H1 (cell line): ENCODE measurements around the gene SV2C. TPM values are rescaled to one million over a fixed set of nuclear protein-coding genes. Genes with fewer than 3 reads are reported as not detected.

Source experiments
- CTCF ChIA-PET: fragments of 300-600 bp; sonication (Branson Sonifier 250); formaldehyde crosslinking; loops from one replicate; lab custom pipeline; 2021; ENCODE audit not compliant: partially characterized antibody; lab: Charles Lee
- POLR2A ChIA-PET: fragments of 300-600 bp; sonication (Branson Sonifier 250); formaldehyde crosslinking; loops from one replicate; lab custom pipeline; 2021; ENCODE audit warnings: inconsistent platforms; ENCODE audit not compliant: partially characterized antibody; lab: Charles Lee
- DNase-seq, 2 experiments: peaks; one replicate each; pipeline versions ENCODE4 v3.0.0 to v3.0.0-alpha.2; 2010 to 2022; ENCODE audit warnings: low spot score in 2 of 2, low read depth in 1 of 2, mixed read lengths in 1 of 2
- FAIRE-seq: peaks from 2 replicates; lab custom pipeline; 2011; peaks lifted over from hg19 to GRCh38; lab: Jason Lieb, UNC
- H2AFZ ChIP-seq: 2 replicates; pipeline ENCODE4 v1.8.1; 2012; ENCODE audit warnings: low read length, inconsistent platforms
- H2AK5ac ChIP-seq: 2 replicates; pipeline ENCODE4 v1.6.1; 2013; ENCODE audit warnings: low read depth, low read length
- H2BK120ac ChIP-seq: replicated peaks from 2 replicates; pipeline ENCODE3; 2013; ENCODE audit warnings: low read depth, low read length, inconsistent platforms
- H2BK12ac ChIP-seq: 2 replicates; pipeline ENCODE4 v1.6.1; 2013; ENCODE audit warnings: low read depth, low read length
- H2BK15ac ChIP-seq: 2 replicates; pipeline ENCODE4 v1.6.1; 2013; ENCODE audit warnings: low read length
- H2BK20ac ChIP-seq: 2 replicates; pipeline ENCODE4 v1.6.1; 2013; ENCODE audit warnings: low read length
- H2BK5ac ChIP-seq: 2 replicates; pipeline ENCODE4 v1.6.1; 2013; ENCODE audit warnings: low read depth, low read length
- H3K14ac ChIP-seq: 2 replicates; pipeline ENCODE4 v1.6.1; 2013; ENCODE audit warnings: inconsistent platforms; ENCODE audit not compliant: insufficient read length
- H3K18ac ChIP-seq: 2 replicates; pipeline ENCODE4 v1.6.1; 2013; ENCODE audit warnings: low read length; ENCODE audit errors: extremely low read depth
- H3K23ac ChIP-seq: 2 replicates; pipeline ENCODE4 v1.6.1; 2013; ENCODE audit warnings: inconsistent platforms; ENCODE audit not compliant: insufficient read length
- H3K23me2 ChIP-seq: 2 replicates; pipeline ENCODE4 v1.6.1; 2013; ENCODE audit warnings: low read depth, low read length
- H3K27ac ChIP-seq: 2 replicates; pipeline ENCODE4 v1.6.1; 2011; ENCODE audit warnings: low read depth, low read length, inconsistent platforms
- H3K27me3 ChIP-seq, 4 experiments: replicated peaks in 1 of 4; 1 replicate in 1 of 4; 2 replicates in 3 of 4; pipeline versions ENCODE4 v1.6.1 to v1.8.1; 2011 to 2013; ENCODE audit warnings: low read length in 3 of 4, mild to moderate bottlenecking in 3 of 4, inconsistent platforms in 2 of 4, mixed read lengths in 2 of 4, moderate library complexity in 1 of 4; ENCODE audit not compliant: control insufficient read depth in 3 of 4, insufficient read depth in 3 of 4; ENCODE audit errors: extremely low read depth in 1 of 4
- H3K36me3 ChIP-seq, 4 experiments: 2 replicates each; pipeline versions ENCODE4 v1.6.1 to v1.8.1; 2011 to 2013; ENCODE audit warnings: mild to moderate bottlenecking in 4 of 4, low read length in 3 of 4, moderate library complexity in 2 of 4, control low read depth in 1 of 4, inconsistent platforms in 1 of 4; ENCODE audit not compliant: insufficient read depth in 4 of 4, control insufficient read depth in 2 of 4
- H3K4ac ChIP-seq: replicated peaks from 2 replicates; pipeline ENCODE3; 2013; ENCODE audit warnings: low read length, low read depth, mixed read lengths, inconsistent platforms; ENCODE audit not compliant: insufficient read length
- H3K4me1 ChIP-seq, 4 experiments: replicated peaks in 1 of 4; 1 replicate in 1 of 4; 2 replicates in 3 of 4; pipeline versions ENCODE4 v1.6.1 to v1.8.1; 2011 to 2013; ENCODE audit warnings: low read length in 3 of 4, inconsistent platforms in 2 of 4, mixed read lengths in 1 of 4; ENCODE audit not compliant: insufficient read depth in 4 of 4, control insufficient read depth in 3 of 4
- H3K4me2 ChIP-seq, 2 experiments: 2 replicates each; pipeline versions ENCODE4 v1.6.1 to v1.8.1; 2011 to 2013; ENCODE audit warnings: low read depth in 2 of 2, low read length in 2 of 2, control low read depth in 1 of 2, inconsistent platforms in 1 of 2, mild to moderate bottlenecking in 1 of 2; ENCODE audit not compliant: insufficient read depth in 1 of 2
- H3K4me3 ChIP-seq, 4 experiments: fragments of 200-600, 300-600 bp in 1 of 4; sonication (generic), shearing (Covaris generic), sonication (Bioruptor Twin) in 1 of 4; 2 replicates each; pipeline versions ENCODE4 v1.5.1 to v1.8.1; 2011 to 2016; ENCODE audit warnings: low read length in 4 of 4, low read depth in 3 of 4, control low read depth in 2 of 4, inconsistent platforms in 2 of 4, mild to moderate bottlenecking in 2 of 4, mixed read lengths in 1 of 4, moderate library complexity in 1 of 4; ENCODE audit not compliant: insufficient read depth in 2 of 4; ENCODE audit errors: extremely low read depth in 1 of 4
- H3K56ac ChIP-seq: replicated peaks from 2 replicates; pipeline ENCODE3; 2013; ENCODE audit warnings: low read depth, mild to moderate bottlenecking, mixed read lengths, low read length, inconsistent platforms; ENCODE audit not compliant: insufficient read length
- H3K79me1 ChIP-seq: 2 replicates; pipeline ENCODE4 v1.6.1; 2013; ENCODE audit warnings: low read depth, low read length, control low read depth
- H3K79me2 ChIP-seq, 2 experiments: 2 replicates each; pipeline versions ENCODE4 v1.6.1 to v1.8.1; 2012 to 2013; ENCODE audit warnings: low read length in 2 of 2, mild to moderate bottlenecking in 2 of 2, inconsistent platforms in 1 of 2; ENCODE audit not compliant: insufficient read depth in 2 of 2, control insufficient read depth in 1 of 2
- H3K9ac ChIP-seq, 4 experiments: replicated peaks in 1 of 4; 1 replicate in 1 of 4; 2 replicates in 3 of 4; pipeline versions ENCODE4 v1.6.1 to v1.8.1; 2011 to 2013; ENCODE audit warnings: low read depth in 3 of 4, low read length in 3 of 4, control low read depth in 2 of 4, mild to moderate bottlenecking in 2 of 4, moderate library complexity in 2 of 4, inconsistent platforms in 1 of 4; ENCODE audit errors: extremely low read depth in 1 of 4
- H3K9me3 ChIP-seq, 2 experiments: 2 replicates each; pipeline versions ENCODE4 v1.6.1 to v1.8.1; 2012 to 2013; ENCODE audit warnings: mild to moderate bottlenecking in 2 of 2, moderate library complexity in 2 of 2, control low read depth in 1 of 2, inconsistent platforms in 1 of 2, low read depth in 1 of 2, low read length in 1 of 2, mixed read lengths in 1 of 2; ENCODE audit not compliant: insufficient read depth in 2 of 2
- H4K20me1 ChIP-seq, 2 experiments: replicated peaks in 1 of 2; 2 replicates each; pipeline versions ENCODE3 to v1.8.1; 2011 to 2013; ENCODE audit warnings: inconsistent platforms in 2 of 2, low read length in 2 of 2, mild to moderate bottlenecking in 1 of 2; ENCODE audit not compliant: insufficient read depth in 2 of 2, control insufficient read depth in 1 of 2
- H4K5ac ChIP-seq: 2 replicates; pipeline ENCODE4 v1.6.1; 2013; ENCODE audit warnings: low read length, low read depth, mixed read lengths, inconsistent platforms; ENCODE audit not compliant: insufficient read length
- H4K8ac ChIP-seq: 2 replicates; pipeline ENCODE4 v1.8.0; 2013; ENCODE audit warnings: mild to moderate bottlenecking, moderate library complexity, low read length, inconsistent platforms; ENCODE audit not compliant: insufficient read depth; ENCODE audit errors: extremely low read depth
- H4K91ac ChIP-seq: replicated peaks from 2 replicates; pipeline ENCODE3; 2013; ENCODE audit warnings: low read length, mixed read lengths, inconsistent platforms; ENCODE audit not compliant: insufficient read length
- CBX5 ChIP-seq: fragments of 300-800, 300-1000 bp; sonication (generic); IDR thresholded peaks from 2 replicates; pipeline ENCODE4 v1.7.1; 2016; ENCODE audit warnings: antibody characterized with exemption, low read length, low read depth
- CREB1 ChIP-seq: IDR thresholded peaks from 2 replicates; pipeline ENCODE4 v1.6.1; 2012; ENCODE audit warnings: inconsistent platforms
- E2F6 ChIP-seq: IDR thresholded peaks from 2 replicates; pipeline ENCODE4 v1.6.1; 2012; ENCODE audit warnings: inconsistent platforms
- EZH2 ChIP-seq: fragments of 200-600 bp; sonication (generic); IDR thresholded peaks from 2 replicates; pipeline ENCODE4 v1.7.1; 2012; ENCODE audit warnings: low read depth, mild to moderate bottlenecking, moderate library complexity, low read length, inconsistent platforms; ENCODE audit not compliant: severe bottlenecking
- FOSL1 ChIP-seq: IDR thresholded peaks from 2 replicates; pipeline ENCODE4 v1.6.1; 2011; ENCODE audit warnings: mild to moderate bottlenecking, low read depth, low read length, moderate library complexity; ENCODE audit not compliant: insufficient read depth
- GTF2F1 ChIP-seq: IDR thresholded peaks from 2 replicates; pipeline ENCODE4 v1.6.1; 2012; ENCODE audit warnings: low read depth, low read length, improper control_type of control experiment, borderline replicate concordance
- JUN ChIP-seq: IDR thresholded peaks from 2 replicates; pipeline ENCODE4 v1.6.1; 2011; ENCODE audit warnings: low read depth, mild to moderate bottlenecking, improper control_type of control experiment, low read length
- KDM1A ChIP-seq: fragments of 200-600, 300-600 bp; sonication (generic); IDR thresholded peaks from 2 replicates; pipeline ENCODE4 v1.7.1; 2016; ENCODE audit warnings: mild to moderate bottlenecking, low read length, borderline replicate concordance
- MAFK ChIP-seq: IDR thresholded peaks from 2 replicates; pipeline ENCODE4 v1.6.1; 2012; ENCODE audit warnings: low read depth, mild to moderate bottlenecking, improper control_type of control experiment, low read length
- NANOG ChIP-seq: IDR thresholded peaks from 2 replicates; pipeline ENCODE4 v1.6.1; 2011; ENCODE audit warnings: low read length, low read depth, mild to moderate bottlenecking, inconsistent platforms; ENCODE audit not compliant: insufficient read depth, poor library complexity, severe bottlenecking
- SIRT6 ChIP-seq: IDR thresholded peaks from one replicate; pipeline ENCODE4 v1.7.1; 2012; ENCODE audit warnings: low read length, inconsistent platforms
- SP4 ChIP-seq: IDR thresholded peaks from 2 replicates; pipeline ENCODE4 v1.6.1; 2012; ENCODE audit warnings: low read length, inconsistent platforms
- SRF ChIP-seq: IDR thresholded peaks from 2 replicates; pipeline ENCODE4 v1.6.1; 2011; ENCODE audit warnings: mild to moderate bottlenecking, low read depth, low read length, moderate library complexity
- TCF12 ChIP-seq: IDR thresholded peaks from 2 replicates; pipeline ENCODE4 v1.6.1; 2011; ENCODE audit warnings: low read depth, mild to moderate bottlenecking, low read length
- polyA plus RNA-seq, 7 experiments: library from polyadenylated mRNA; depleted of rRNA in 3 of 7; stranded (reverse) in 5 of 7; unstranded in 2 of 7; fragments of >200 nt in 5 of 7; fragments of 200-250 nt in 2 of 7; gene quantifications; 1 replicate in 5 of 7; 2 replicates in 1 of 7; 4 replicates in 1 of 7; pipeline versions ENCODE4 v1.2.1 to v1.2.3, GENCODE V29; 2011 to 2013; ENCODE audit warnings: missing spikeins in 2 of 7, mixed read lengths in 2 of 7
- total RNA-seq: library from RNA; stranded (reverse); fragmentation: NEBNext Ultra II Directional; extraction: Animal tissue kit (Norgen Biotek cat#: 25700); gene quantifications from 2 replicates; pipeline ENCODE4 v1.2.1, GENCODE V29; 2021

Gene SV2C
- total and polyA plus RNA-seq, 2 of the 8 experiments (the other 6 are each of a cell fraction or from before 2014, with no cell fraction given) = 0.08 to 0.24 TPM

GRCh38 chr5:76125346-76125745, 42.2 kb downstream of the SV2C start:
- Histone ChIP-seq H3K27me3 (no peaks in the 10 kb centered on the region), H3K4me3 (no peak overlapping the region), H3K14ac (no peak overlapping the region), H3K79me2 (no peaks in the 10 kb centered on the region), H3K23ac (no peak overlapping the region), H2BK120ac (no peak overlapping the region), H3K23me2 (no peaks in the 10 kb centered on the region), H2BK12ac (no peak overlapping the region), H2AK5ac (no peak overlapping the region), H3K4me2 (no peak overlapping the region), H3K18ac (no peak overlapping the region), H4K5ac (no peak overlapping the region), H4K8ac (no peak overlapping the region), H3K4ac (no peak overlapping the region), H3K27ac (no peak overlapping the region), H3K9ac (no peak overlapping the region), H4K91ac (no peak overlapping the region), H3K79me1 (no peaks in the 10 kb centered on the region), H2BK20ac (no peak overlapping the region), H2BK5ac (no peak overlapping the region), H3K9me3 (no peaks in the 10 kb centered on the region), H2BK15ac (no peak overlapping the region), H2AFZ (no peak overlapping the region), H3K56ac (no peak overlapping the region), H3K4me1 (no peaks in the 10 kb centered on the region), H3K36me3 (no peaks in the 10 kb centered on the region), H4K20me1 (no peaks in the 10 kb centered on the region)
- ChIA-PET POLR2A (no interaction called here), CTCF (no interaction called here)
- DNase-seq (no peak), FAIRE-seq (no peak)
- no peak for TF ChIP-seq GTF2F1
- no peak for TF ChIP-seq EZH2
- no peak for TF ChIP-seq CREB1
- TF ChIP-seq FOSL1 = no peak
- no peak for TF ChIP-seq SRF
- TF ChIP-seq E2F6 = no peak
- no peak for TF ChIP-seq KDM1A
- TF ChIP-seq JUN = no peak
- no peak for TF ChIP-seq SIRT6
- no peak for TF ChIP-seq SP4
- TF ChIP-seq NANOG = no peak
- TF ChIP-seq MAFK = no peak
- no peak for TF ChIP-seq CBX5
- no peak for TF ChIP-seq TCF12
